Mucosa of descending colon (tissue), 3 donors: ENCODE measurements around the gene CFAP74. TPM values are rescaled to one million over a fixed set of nuclear protein-coding genes. Genes with fewer than 3 reads are reported as not detected.
A peak's percentile ranks its signal among the peaks of the same experiment; 100 is the strongest.

ENCODE experiments used
- ATAC-seq: fragments of 200-7000 bp; cut with Tn5 transposase; one replicate; pipeline ENCODE4 v1.9.1; 2020; ENCODE audit warnings: mild to moderate bottlenecking, moderate library complexity
- DNase-seq, 3 donors: peaks; one replicate each; pipeline ENCODE4 v3.0.0-alpha.2; 2020
- H3K36me3 ChIP-seq: fragments of 200-600 bp; one replicate; pipeline ENCODE4 v1.8.0; 2021; ENCODE audit warnings: low read depth, mild to moderate bottlenecking
- H3K4me1 ChIP-seq: fragments of 200-600 bp; one replicate; pipeline ENCODE4 v1.8.0; 2021; ENCODE audit warnings: low read depth, mild to moderate bottlenecking
- H3K4me3 ChIP-seq: fragments of 200-600 bp; one replicate; pipeline ENCODE4 v1.8.0; 2021; ENCODE audit warnings: mild to moderate bottlenecking
- H3K9me3 ChIP-seq: fragments of 200-600 bp; one replicate; pipeline ENCODE4 v1.8.0; 2021; ENCODE audit warnings: mild to moderate bottlenecking
- intact Hi-C, 2 donors: fragments of 100-400 bp; cut with DNase I in 1 of 2; cut with micrococcal nuclease in 1 of 2; formaldehyde crosslinking; loops; one replicate each; pipeline versions ENCODE4 v1.11.0 to v1.11.1; 2022; cut with DNase I, micrococcal nuclease
- total RNA-seq, 3 donors: library from RNA; stranded (reverse); fragmentation: NEBNext Ultra II Directional in 2 of 3; extraction: Animal tissue kit (Norgen Biotek cat#: 25700) in 2 of 3; gene quantifications; one replicate each; pipeline versions ENCODE4 v1.2.1 to v1.2.4, GENCODE V29; 2021 to 2023
- TF ChIP-seq, protein P1 (sequence below): fragments of 200-600 bp; IDR thresholded peaks from one replicate; pipeline ENCODE4 v1.8.0; 2022; ENCODE audit warnings: antibody characterized with exemption, mild to moderate bottlenecking
- donor health status: DM: no; HTN: no; CAD: no; lungs with moderate emphysema.
- donor health status: DM: no; HTN: no; CAD: no.
- donor health status: DM: no; HTN: yes; CAD: no.

Gene CFAP74
- total RNA-seq, 3 donors from 2014 or later, result 0.06 to 0.13 TPM; not detected in 1

DNA sequence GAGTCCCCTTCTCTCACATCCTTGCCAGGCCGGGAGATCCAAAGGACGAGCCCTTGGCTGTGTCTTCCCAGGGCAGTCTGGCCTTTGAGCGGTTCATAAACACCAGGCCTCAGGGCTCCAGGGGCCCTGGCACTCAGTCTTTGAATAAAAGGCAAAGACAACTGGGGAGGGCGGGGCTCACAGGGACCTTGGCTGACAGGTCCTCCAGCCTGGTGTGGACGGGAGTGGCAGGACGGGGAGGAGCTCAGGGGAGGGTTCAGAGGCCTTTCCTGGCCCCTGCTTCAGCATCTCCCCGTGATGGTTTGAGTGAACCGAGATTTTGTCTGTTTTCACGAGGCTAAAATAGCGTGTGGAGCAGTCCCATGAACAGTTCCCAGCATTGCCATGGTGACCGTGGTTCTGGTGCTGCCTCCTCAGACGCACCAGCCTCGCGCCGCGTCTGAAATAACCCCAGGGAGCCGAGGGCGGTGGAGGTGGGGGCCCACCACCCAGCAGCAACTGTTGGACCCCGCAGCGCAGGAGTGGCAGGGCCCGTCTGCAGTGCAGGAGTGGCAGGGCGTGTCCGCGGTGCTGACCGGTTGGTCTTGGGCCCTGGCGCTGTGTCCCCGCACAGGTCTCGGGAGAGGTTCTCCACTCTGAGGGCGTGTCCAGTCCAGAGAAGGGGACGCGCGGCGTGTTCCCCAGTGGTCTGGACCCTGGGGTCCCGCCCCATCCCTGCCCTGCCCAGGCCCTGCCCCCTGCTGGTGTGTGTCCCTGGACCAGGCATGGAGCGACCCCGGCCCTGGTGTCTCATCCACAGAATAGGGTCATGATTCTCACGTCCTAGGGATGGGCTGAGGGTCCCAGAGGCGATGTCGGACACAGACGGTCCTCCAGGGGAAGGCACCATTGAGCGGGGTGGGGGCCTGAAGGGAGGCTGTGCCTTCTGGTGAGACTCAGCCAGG is 39.5 kb upstream of the CFAP74 start:
- TF ChIP-seq, protein P1, sequence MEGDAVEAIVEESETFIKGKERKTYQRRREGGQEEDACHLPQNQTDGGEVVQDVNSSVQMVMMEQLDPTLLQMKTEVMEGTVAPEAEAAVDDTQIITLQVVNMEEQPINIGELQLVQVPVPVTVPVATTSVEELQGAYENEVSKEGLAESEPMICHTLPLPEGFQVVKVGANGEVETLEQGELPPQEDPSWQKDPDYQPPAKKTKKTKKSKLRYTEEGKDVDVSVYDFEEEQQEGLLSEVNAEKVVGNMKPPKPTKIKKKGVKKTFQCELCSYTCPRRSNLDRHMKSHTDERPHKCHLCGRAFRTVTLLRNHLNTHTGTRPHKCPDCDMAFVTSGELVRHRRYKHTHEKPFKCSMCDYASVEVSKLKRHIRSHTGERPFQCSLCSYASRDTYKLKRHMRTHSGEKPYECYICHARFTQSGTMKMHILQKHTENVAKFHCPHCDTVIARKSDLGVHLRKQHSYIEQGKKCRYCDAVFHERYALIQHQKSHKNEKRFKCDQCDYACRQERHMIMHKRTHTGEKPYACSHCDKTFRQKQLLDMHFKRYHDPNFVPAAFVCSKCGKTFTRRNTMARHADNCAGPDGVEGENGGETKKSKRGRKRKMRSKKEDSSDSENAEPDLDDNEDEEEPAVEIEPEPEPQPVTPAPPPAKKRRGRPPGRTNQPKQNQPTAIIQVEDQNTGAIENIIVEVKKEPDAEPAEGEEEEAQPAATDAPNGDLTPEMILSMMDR, result no peak
- peak; percentile 26 for ATAC-seq
- Histone ChIP-seq H3K4me3 (no peak overlapping the region), H3K4me1 (peaks cover 27% of the 10 kb centered on the region), H3K36me3 (no peaks in the 10 kb centered on the region), H3K9me3 (no peaks in the 10 kb centered on the region)
- DNase-seq, result peak in 2 of 3 donors; percentile 66 to 70
- intact Hi-C loops, result loop anchor here (10.0 kb wide), 1 partner anchor 98 kb away; no protein-coding TSS in a partner anchor

DNA sequence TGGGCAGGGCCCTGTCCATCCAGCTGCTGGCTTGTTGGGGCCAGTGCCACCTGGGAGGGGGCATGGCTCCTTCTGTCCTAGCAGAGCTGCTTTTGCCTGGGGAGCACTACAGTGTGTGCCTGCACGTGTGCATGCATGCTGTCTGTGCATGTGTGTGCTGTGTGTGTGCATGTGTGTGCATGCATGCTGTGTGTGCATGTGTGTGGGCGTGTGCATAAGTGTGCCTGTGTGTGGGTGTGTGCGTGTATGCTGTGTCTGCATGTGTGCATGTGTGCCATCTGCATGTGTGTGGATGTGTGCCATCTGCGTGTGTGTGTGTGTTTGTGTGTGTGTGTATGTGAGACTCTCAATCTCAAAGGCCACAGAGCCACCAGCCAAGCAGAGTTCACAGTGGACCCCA is 38.3 kb upstream of the CFAP74 start:
- Histone ChIP-seq H3K36me3 (no peaks in the 10 kb centered on the region), H3K9me3 (no peaks in the 10 kb centered on the region), H3K4me1 (peaks cover 15% of the 10 kb centered on the region), H3K4me3 (no peak overlapping the region)
- DNase-seq (no peak), ATAC-seq (no peak)
- intact Hi-C loops, result loop anchor here (10.0 kb wide), 1 partner anchor 97 kb away; no protein-coding TSS in a partner anchor
- TF ChIP-seq, protein P1, result no peak

DNA sequence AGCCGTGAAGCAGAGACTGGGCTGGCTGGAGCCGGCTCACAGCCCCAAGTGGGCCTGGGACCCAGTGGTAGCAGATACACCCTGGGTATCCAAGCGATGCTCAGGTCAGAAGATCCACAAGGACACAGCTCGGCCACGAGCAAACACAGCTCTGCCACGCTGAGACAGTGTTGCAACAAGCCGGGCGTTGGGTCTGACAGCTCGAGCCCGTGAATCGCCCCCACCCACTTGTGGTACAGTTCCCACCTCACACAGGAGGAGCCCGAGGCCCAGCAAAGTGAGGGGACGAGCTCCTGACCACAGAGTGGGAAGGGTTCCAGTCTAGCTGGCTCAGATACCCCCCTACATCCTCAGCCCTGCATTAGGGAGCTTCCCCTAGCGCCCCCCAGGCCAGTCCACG is 37.7 kb upstream of the CFAP74 start:
- H3K36me3 ChIP-seq, result no peaks in the 10 kb centered on the region
- no peak for ATAC-seq
- H3K4me3 ChIP-seq, result no peak overlapping the region
- H3K4me1 ChIP-seq, result peaks cover 13% of the 10 kb centered on the region
- no peaks in the 10 kb centered on the region for H3K9me3 ChIP-seq
- TF ChIP-seq, protein P1, result no peak
- intact Hi-C loops, result loop anchor here (10.0 kb wide), 1 partner anchor 97 kb away; no protein-coding TSS in a partner anchor
- DNase-seq, result no peak

DNA sequence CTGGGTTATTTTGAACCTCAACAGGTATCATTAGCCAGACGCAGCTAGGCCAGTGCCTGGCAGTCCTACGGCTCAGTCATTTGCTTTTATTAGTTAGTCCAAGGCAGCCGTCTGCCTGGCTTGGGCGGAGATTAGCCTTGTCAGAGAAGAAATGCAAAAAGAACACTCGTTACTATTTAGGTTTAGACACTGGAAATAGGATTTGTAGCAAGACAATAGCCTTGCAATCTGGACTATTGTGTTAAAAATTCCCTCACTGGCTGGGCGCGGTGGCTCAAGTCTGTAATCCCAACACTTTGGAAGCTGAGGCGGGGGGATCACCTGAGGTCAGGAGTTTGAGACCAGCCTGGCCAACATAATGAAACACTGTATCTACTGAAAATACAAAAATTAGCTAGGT is 35.7 kb upstream of the CFAP74 start:
- no peaks in the 10 kb centered on the region for H3K4me1 ChIP-seq
- ATAC-seq (no peak), DNase-seq (no peak)
- TF ChIP-seq, protein P1, result no peak
- intact Hi-C loops, result no loop called here
- no peaks in the 10 kb centered on the region for H3K9me3 ChIP-seq
- no peak overlapping the region for H3K4me3 ChIP-seq
- no peaks in the 10 kb centered on the region for H3K36me3 ChIP-seq

DNA sequence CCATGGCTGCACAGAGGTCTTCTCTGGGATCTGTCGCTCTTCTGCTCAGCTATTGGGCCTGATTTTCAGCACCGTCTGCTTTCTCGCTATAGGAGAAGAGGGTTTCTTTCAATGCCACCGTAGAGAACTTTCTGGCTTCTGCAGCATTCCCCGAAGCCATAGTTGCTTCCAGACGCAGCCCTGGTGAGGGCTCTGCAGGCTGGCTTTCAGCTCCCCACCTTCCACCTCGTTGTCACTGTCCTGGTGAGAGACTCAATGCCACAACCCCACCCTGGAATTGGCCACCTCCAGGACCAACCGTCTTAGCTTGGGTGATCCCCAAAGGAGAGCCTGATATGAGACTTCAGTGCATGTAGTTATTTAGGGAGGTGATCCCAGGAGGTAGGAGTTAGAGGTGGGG is 34.6 kb upstream of the CFAP74 start:
- no peak for ATAC-seq
- TF ChIP-seq, protein P1, result no peak
- no peaks in the 10 kb centered on the region for H3K4me1 ChIP-seq
- no peak for DNase-seq
- H3K36me3 ChIP-seq, result no peaks in the 10 kb centered on the region
- intact Hi-C loops, result no loop called here
- H3K4me3 ChIP-seq, result no peak overlapping the region
- H3K9me3 ChIP-seq, result no peaks in the 10 kb centered on the region
